OCI-LY7 (cell line): ENCODE results near the gene NCAM2. TPM values are rescaled to one million over a fixed set of nuclear protein-coding genes. Genes with fewer than 3 reads are reported as not detected.

Experiments
- BruUV-seq: library from RNA; stranded (reverse); fragments of 400-500 nt; replicated peaks from 2 replicates; lab custom pipeline; 2021; lab: Mats Ljungman, UMichigan
- CTCF ChIA-PET: fragments of 300-600 bp; sonication (Branson Sonifier 250); formaldehyde crosslinking; loops from one replicate; lab custom pipeline; 2022; ENCODE audit warnings: antibody characterized with exemption; ENCODE audit not compliant: unreplicated experiment; lab: Charles Lee
- POLR2A ChIA-PET: fragments of 300-600 bp; sonication (Branson Sonifier 250); formaldehyde crosslinking; loops from one replicate; lab custom pipeline; 2022; ENCODE audit warnings: antibody characterized with exemption; lab: Charles Lee
- DNase-seq: peaks from one replicate; pipeline ENCODE4 v3.0.0-alpha.2; 2015; ENCODE audit warnings: low spot score
- H2AFZ ChIP-seq: fragments of 200-600 bp; sonication (generic), shearing (Covaris generic); 2 replicates; pipeline ENCODE4 v1.6.1; 2014; ENCODE audit warnings: mild to moderate bottlenecking, antibody characterized with exemption, low read length, moderate library complexity
- H3K27ac ChIP-seq: fragments of 200-600 bp; sonication (generic); 2 replicates; pipeline ENCODE4 v1.5.1; 2014; ENCODE audit warnings: mixed run types, low read depth, mild to moderate bottlenecking, moderate library complexity, low read length, inconsistent platforms; ENCODE audit not compliant: poor library complexity, severe bottlenecking
- H3K36me3 ChIP-seq: fragments of 200-600 bp; sonication (generic); 2 replicates; pipeline ENCODE4 v1.6.1; 2014; ENCODE audit warnings: mild to moderate bottlenecking, antibody characterized with exemption, low read length, moderate library complexity, mixed read lengths; ENCODE audit not compliant: insufficient read depth
- H3K4me1 ChIP-seq: fragments of 200-600 bp; sonication (generic); 2 replicates; pipeline ENCODE4 v1.5.1; 2014; ENCODE audit warnings: mild to moderate bottlenecking, low read length; ENCODE audit not compliant: insufficient read depth, poor library complexity, severe bottlenecking
- H3K4me2 ChIP-seq: fragments of 200-600 bp; sonication (generic); 2 replicates; pipeline ENCODE4 v1.6.1; 2014; ENCODE audit warnings: mild to moderate bottlenecking, low read length
- H3K4me3 ChIP-seq: fragments of 200-600 bp; sonication (generic); 2 replicates; pipeline ENCODE4 v1.5.1; 2014; ENCODE audit warnings: mild to moderate bottlenecking, low read depth, low read length; ENCODE audit not compliant: poor library complexity, severe bottlenecking
- H3K79me2 ChIP-seq: fragments of 200-600 bp; sonication (generic); 2 replicates; pipeline ENCODE4 v1.6.1; 2016; ENCODE audit warnings: low read depth, mild to moderate bottlenecking, low read length, moderate library complexity, mixed read lengths; ENCODE audit not compliant: insufficient read depth
- H3K9me2 ChIP-seq: fragments of 200-600 bp; sonication (generic); 2 replicates; pipeline ENCODE4 v1.6.1; 2016; ENCODE audit warnings: mild to moderate bottlenecking, low read length, mixed read lengths; ENCODE audit not compliant: insufficient read depth
- H3K9me3 ChIP-seq: fragments of 200-600 bp; sonication (generic); 2 replicates; pipeline ENCODE4 v1.6.1; 2014; ENCODE audit warnings: mild to moderate bottlenecking, mixed run types, low read length, mixed read lengths
- H4K20me1 ChIP-seq: fragments of 200-600 bp; sonication (generic); 2 replicates; pipeline ENCODE4 v1.6.1; 2014; ENCODE audit warnings: mild to moderate bottlenecking, antibody characterized with exemption, low read length, moderate library complexity, mixed read lengths; ENCODE audit not compliant: insufficient read depth
- CTCF ChIP-seq: fragments of 200-600 bp; sonication (generic); conservative IDR thresholded peaks from 2 replicates; pipeline ENCODE4 v1.5.1; 2014; ENCODE audit warnings: mild to moderate bottlenecking, antibody characterized with exemption, low read length, moderate library complexity, mixed read lengths
- EZH2phosphoT487 ChIP-seq: fragments of 200-600 bp; sonication (generic); IDR thresholded peaks from 2 replicates; pipeline ENCODE4 v1.6.1; 2018; ENCODE audit warnings: low read depth, borderline replicate concordance, mild to moderate bottlenecking, mixed run types, antibody characterized with exemption, low read length, moderate library complexity, mixed read lengths
- intact Hi-C: fragments of 100-400 bp; cut with micrococcal nuclease; formaldehyde crosslinking; loops from one replicate; pipeline ENCODE4 v1.10.0; 2022; ENCODE audit not compliant: unreplicated experiment
- total RNA-seq, 2 experiments: library from RNA; depleted of rRNA in 1 of 2; stranded (reverse); fragments of >200 nt in 1 of 2; shearing (Covaris generic) in 1 of 2; gene quantifications; 2 replicates each; pipeline ENCODE4 v1.2.3, GENCODE V29; 2014 to 2022

The NCAM2 gene
- total RNA-seq, 2 experiments from 2014 or later: not detected

- Histone ChIP-seq H2AFZ (no peak overlapping the region), H3K4me3 (no peak overlapping the region), H3K9me3 (peaks cover 10% of the 10 kb centered on the region; the same call in 1 of the 2 replicates), H3K79me2 (no peaks in the 10 kb centered on the region), H3K9me2 (no peaks in the 10 kb centered on the region), H3K4me2 (no peak overlapping the region), H3K36me3 (no peaks in the 10 kb centered on the region), H4K20me1 (no peaks in the 10 kb centered on the region), H3K4me1 (no peaks in the 10 kb centered on the region), H3K27ac (no peak overlapping the region)
- ChIA-PET POLR2A (no interaction called here), CTCF (no interaction called here)
- BruUV-seq: no TSS peak
- TF ChIP-seq EZH2phosphoT487 (no peak), CTCF (no peak)
- intact Hi-C loops: no loop called here
- no peak for DNase-seq
These were observed 197.9 kb downstream of the NCAM2 start for GRCh38 chr21:21196087-21196486.

DNA sequence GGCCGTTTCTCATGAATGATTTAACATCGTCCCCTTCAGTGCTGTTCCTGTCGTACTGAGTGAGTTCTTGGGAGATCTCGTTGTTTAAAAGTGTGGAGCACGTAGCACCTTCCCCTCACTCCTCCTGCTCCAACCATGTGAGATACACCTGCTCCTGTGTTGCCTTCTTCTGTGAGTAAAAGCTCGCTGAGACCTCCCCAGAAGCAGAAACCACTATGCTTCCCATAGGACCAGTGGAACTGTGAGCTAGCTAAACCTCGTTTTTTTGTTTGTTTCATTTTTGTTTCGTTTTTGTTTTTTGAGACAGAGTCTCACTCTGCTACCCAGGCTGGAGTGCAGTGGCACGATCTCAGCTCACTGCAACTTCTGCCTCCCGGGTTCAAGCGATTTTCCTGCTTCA, 198.6 kb downstream of the NCAM2 start:
- no peak overlapping the region for H3K27ac ChIP-seq
- CTCF ChIA-PET: no interaction called here
- no peak for DNase-seq
- H4K20me1 ChIP-seq: no peaks in the 10 kb centered on the region
- intact Hi-C loops: no loop called here
- no peak overlapping the region for H3K4me3 ChIP-seq
- no TSS peak for BruUV-seq
- POLR2A ChIA-PET: no interaction called here
- no peaks in the 10 kb centered on the region for H3K9me2 ChIP-seq
- no peaks in the 10 kb centered on the region for H3K4me1 ChIP-seq
- H3K4me2 ChIP-seq: no peak overlapping the region
- no peaks in the 10 kb centered on the region for H3K79me2 ChIP-seq
- no peak for TF ChIP-seq EZH2phosphoT487
- no peak for TF ChIP-seq CTCF
- H3K36me3 ChIP-seq: no peaks in the 10 kb centered on the region
- peaks cover 10% of the 10 kb centered on the region; the same call in 1 of the 2 replicates for H3K9me3 ChIP-seq
- no peak overlapping the region for H2AFZ ChIP-seq

- no TSS peak for BruUV-seq
- Histone ChIP-seq H3K9me3 (peaks cover 19% of the 10 kb centered on the region; the same call in 1 of the 2 replicates), H3K9me2 (no peaks in the 10 kb centered on the region), H3K4me1 (no peaks in the 10 kb centered on the region), H3K36me3 (no peaks in the 10 kb centered on the region), H3K27ac (no peak overlapping the region), H3K4me3 (no peak overlapping the region), H3K4me2 (no peak overlapping the region), H4K20me1 (no peaks in the 10 kb centered on the region), H3K79me2 (no peaks in the 10 kb centered on the region), H2AFZ (no peak overlapping the region)
- ChIA-PET CTCF (no interaction called here), POLR2A (interaction anchor here (0.7 kb wide), 1 partner anchor 722 kb away, joined by 3 read pairs; no protein-coding TSS in a partner anchor)
- TF ChIP-seq EZH2phosphoT487 (no peak), CTCF (no peak)
- DNase-seq: no peak
- intact Hi-C loops: no loop called here
These were observed 201.3 kb downstream of the NCAM2 start for GRCh38 chr21:21199342-21200102.
